Progenitor cell of endocrine pancreas (in vitro differentiated cells): Measurements from ENCODE around the gene TMEM9. TPM values are rescaled to one million over a fixed set of nuclear protein-coding genes. Genes with fewer than 3 reads are reported as not detected.
A peak's percentile ranks its signal among the peaks of the same experiment; 100 is the strongest.

Experiments
- DNase-seq: peaks from one replicate; pipeline ENCODE4 v3.0.0; 2021; ENCODE audit warnings: low spot score; ENCODE audit not compliant: unreplicated experiment
- H3K27ac Mint-ChIP-seq: 2 replicates; pipeline ENCODE4 v1.8.0; 2021; ENCODE audit warnings: mild to moderate bottlenecking, moderate library complexity, mixed read lengths
- H3K27me3 Mint-ChIP-seq: 2 replicates; pipeline ENCODE4 v1.8.0; 2021; ENCODE audit warnings: mixed read lengths
- H3K36me3 Mint-ChIP-seq: 2 replicates; pipeline ENCODE4 v1.8.0; 2022; ENCODE audit warnings: mixed read lengths; ENCODE audit not compliant: insufficient read depth
- H3K4me1 Mint-ChIP-seq: 2 replicates; pipeline ENCODE4 v1.8.0; 2021; ENCODE audit warnings: low read depth, mixed read lengths
- H3K4me3 Mint-ChIP-seq: 2 replicates; pipeline ENCODE4 v1.8.0; 2021; ENCODE audit warnings: low read depth, mild to moderate bottlenecking, moderate library complexity, mixed read lengths
- H3K9me3 Mint-ChIP-seq: 2 replicates; pipeline ENCODE4 v1.8.0; 2021; ENCODE audit warnings: low read depth, mixed read lengths
- total RNA-seq: library from RNA; stranded (reverse); gene quantifications from 2 replicates; pipeline ENCODE4 v1.2.1, GENCODE V29; 2021
- TF ChIP-seq, protein P1 (sequence below): fragments of 200-600 bp; sonication (generic); IDR thresholded peaks from one replicate; pipeline ENCODE4 v1.5.0; 2021; ENCODE audit warnings: antibody characterized with exemption, mild to moderate bottlenecking; ENCODE audit not compliant: unreplicated experiment

Gene TMEM9
- total RNA-seq, 1 donor from 2014 or later, result 146 TPM

DNA sequence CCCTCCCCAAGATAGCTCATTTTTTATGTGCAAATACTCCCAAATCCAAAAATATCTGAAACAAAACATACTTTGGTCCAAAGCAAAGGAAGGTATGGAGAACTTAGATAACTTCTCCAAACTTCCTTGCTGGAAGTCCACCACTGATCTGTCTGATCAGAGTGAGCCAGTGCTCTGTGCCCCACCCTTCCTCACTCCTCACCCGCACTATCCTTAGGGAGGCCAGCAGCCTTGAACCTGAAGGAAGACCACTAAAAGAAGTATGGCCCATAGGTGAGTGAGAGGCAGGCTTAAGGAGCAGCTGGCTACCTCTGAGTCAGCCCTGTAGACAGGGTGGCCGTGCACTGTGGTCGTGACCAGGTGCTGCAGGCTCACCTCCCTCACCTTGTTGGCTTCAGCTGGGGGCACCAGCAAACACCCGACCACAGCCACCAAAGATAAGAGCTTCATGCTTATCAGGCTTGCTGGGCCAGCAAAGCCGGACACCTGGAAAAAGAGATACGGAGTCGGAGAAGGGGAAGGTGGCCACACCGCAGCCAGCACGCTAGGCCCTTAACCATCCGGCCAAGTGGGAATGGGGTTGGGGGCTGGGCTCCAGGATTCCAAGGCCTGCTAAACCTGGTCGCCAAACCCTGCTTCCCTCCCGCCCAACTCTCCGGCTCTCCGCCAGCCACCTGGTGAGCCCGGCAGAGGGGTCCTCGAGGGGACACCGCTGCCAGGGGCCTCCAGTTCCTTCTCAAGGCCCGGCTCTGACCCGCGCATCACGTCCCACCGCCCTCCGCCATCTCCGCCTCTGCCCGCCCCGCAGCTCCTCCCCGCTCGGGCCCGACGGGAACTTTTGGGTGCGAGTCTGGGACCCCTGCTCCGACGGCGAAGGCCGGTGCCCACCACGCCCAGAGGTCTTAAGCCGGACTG, 543 bp downstream of the TMEM9 start:
- peak overlapping the region; percentile 97 for H3K4me3 Mint-ChIP-seq
- no peaks in the 10 kb centered on the region for H3K27me3 Mint-ChIP-seq
- DNase-seq, result peak; percentile 44
- H3K4me1 Mint-ChIP-seq, result peaks cover 20% of the 10 kb centered on the region
- no peaks in the 10 kb centered on the region for H3K9me3 Mint-ChIP-seq
- H3K27ac Mint-ChIP-seq, result peak overlapping the region; percentile 95
- TF ChIP-seq, protein P1, sequence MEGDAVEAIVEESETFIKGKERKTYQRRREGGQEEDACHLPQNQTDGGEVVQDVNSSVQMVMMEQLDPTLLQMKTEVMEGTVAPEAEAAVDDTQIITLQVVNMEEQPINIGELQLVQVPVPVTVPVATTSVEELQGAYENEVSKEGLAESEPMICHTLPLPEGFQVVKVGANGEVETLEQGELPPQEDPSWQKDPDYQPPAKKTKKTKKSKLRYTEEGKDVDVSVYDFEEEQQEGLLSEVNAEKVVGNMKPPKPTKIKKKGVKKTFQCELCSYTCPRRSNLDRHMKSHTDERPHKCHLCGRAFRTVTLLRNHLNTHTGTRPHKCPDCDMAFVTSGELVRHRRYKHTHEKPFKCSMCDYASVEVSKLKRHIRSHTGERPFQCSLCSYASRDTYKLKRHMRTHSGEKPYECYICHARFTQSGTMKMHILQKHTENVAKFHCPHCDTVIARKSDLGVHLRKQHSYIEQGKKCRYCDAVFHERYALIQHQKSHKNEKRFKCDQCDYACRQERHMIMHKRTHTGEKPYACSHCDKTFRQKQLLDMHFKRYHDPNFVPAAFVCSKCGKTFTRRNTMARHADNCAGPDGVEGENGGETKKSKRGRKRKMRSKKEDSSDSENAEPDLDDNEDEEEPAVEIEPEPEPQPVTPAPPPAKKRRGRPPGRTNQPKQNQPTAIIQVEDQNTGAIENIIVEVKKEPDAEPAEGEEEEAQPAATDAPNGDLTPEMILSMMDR, result no peak
- peaks cover 12% of the 10 kb centered on the region for H3K36me3 Mint-ChIP-seq

DNA sequence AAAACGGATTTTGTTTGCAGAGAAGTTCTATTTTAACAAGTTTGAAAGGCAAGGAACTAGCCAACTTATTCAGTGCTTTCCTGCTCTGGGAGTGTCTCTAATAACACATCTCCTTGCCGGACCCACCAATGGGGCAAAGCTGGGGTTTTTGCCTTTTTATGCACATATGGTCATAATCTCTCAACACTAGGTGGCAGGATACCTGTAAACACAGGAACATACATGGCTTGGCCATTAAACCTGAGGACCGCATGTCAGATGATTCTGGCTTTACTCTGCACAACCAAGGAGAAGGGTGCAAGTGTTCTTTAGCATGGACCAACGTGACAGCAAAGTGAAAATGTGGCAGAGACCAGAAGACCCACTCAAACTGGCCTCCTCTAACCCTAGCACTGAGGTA, 4.9 kb downstream of the TMEM9 start:
- TF ChIP-seq, protein P1, result peak; percentile 62
- peaks cover 31% of the 10 kb centered on the region for H3K36me3 Mint-ChIP-seq
- H3K4me3 Mint-ChIP-seq, result no peak overlapping the region
- no peak for DNase-seq
- H3K4me1 Mint-ChIP-seq, result peaks cover 15% of the 10 kb centered on the region
- no peak overlapping the region for H3K27ac Mint-ChIP-seq
- no peaks in the 10 kb centered on the region for H3K9me3 Mint-ChIP-seq
- no peaks in the 10 kb centered on the region for H3K27me3 Mint-ChIP-seq

DNA sequence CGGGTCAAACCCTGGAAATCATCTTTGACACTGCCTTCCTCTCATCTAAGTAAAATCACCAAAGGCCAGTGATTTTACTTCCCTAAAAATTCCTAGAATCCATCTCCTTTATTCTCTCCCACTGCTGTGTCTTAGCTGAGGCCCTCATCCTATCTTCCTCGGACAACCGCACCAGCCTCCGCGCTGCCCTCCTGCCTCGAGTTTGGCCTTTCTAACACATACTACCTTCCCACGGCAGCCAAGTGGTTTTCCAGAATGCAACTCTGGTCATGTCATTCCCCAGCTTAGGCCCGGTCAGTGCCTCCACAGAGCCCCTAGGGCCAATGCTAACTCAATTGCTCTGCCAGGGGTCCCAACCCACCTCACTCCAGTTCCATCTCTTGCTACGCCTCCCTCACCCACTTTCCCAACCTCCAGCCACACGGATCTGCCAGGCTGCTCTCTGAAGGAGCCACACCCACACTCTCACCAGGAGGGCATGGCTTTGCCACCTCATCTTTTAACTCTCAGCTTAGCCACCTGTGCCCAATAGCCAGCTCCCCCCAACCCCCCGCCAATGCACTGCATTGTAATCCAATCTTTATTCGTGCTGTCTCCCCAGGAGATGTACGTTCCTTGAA, 6.8 kb downstream of the TMEM9 start:
- no peak overlapping the region for H3K4me3 Mint-ChIP-seq
- peaks cover 5% of the 10 kb centered on the region for H3K4me1 Mint-ChIP-seq
- no peak overlapping the region for H3K27ac Mint-ChIP-seq
- DNase-seq, result no peak
- H3K36me3 Mint-ChIP-seq, result peaks cover 43% of the 10 kb centered on the region
- TF ChIP-seq, protein P1, result no peak
- H3K9me3 Mint-ChIP-seq, result no peaks in the 10 kb centered on the region
- H3K27me3 Mint-ChIP-seq, result no peaks in the 10 kb centered on the region

DNA sequence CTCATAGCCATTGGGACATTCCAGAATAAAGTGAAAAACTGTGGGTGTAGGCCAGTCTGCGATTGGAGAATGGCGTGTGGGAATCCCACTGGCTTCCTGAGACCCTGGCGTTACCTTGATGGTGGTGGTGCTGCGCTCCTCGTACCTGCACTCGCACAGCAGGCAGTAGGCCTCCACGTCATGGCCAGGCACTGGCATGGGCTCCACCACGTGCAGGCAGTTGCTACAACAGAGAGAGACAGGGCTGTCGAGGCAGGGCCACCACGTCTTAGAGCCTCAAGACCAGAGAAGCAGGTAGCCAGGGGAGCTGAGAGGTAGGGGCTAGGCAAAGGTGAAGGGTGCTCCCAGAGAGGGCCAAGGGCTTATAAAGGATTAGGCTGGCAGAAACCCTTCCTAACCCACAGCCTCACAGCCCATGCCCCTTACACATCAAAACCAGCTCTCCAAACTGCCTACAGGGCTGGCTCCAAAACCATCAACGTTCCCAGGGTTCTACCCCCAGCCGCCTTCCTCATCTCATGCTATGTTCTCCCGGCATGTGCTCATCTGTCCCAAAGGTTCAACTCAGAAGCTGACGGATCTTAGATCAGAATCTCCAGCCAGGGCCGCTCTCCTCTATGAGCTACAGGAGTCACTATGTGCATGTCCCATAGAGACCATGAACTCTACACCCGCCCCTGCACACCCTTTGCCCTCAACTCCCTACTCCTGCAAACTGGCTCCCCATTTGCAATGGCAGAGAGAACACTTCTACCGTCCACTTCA, 7.5 kb downstream of the TMEM9 start:
- no peaks in the 10 kb centered on the region for H3K27me3 Mint-ChIP-seq
- H3K27ac Mint-ChIP-seq, result no peak overlapping the region
- H3K9me3 Mint-ChIP-seq, result no peaks in the 10 kb centered on the region
- H3K4me1 Mint-ChIP-seq, result peaks cover 3% of the 10 kb centered on the region
- no peak for DNase-seq
- H3K36me3 Mint-ChIP-seq, result peaks cover 45% of the 10 kb centered on the region
- H3K4me3 Mint-ChIP-seq, result no peak overlapping the region
- TF ChIP-seq, protein P1, result no peak

DNA sequence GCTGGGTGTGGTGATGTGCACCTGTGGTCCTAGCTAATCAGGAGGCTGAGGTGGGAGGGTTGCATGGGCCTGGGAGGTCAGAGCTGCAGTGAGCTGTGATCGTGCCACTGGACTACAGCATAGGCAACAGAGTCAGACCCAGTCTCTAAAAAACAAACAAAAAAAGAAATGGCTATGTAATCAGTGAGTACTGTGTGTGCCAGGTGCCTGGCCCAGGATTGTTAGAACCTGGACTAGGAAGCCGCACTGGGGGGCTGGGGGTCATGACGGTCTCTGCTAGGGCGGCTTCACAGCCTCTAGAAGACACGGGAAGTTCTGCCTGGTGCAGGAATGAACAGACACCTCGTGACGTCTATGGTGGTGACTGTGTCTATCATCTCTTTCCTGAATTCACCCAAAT, 8.5 kb downstream of the TMEM9 start:
- TF ChIP-seq, protein P1, result no peak
- Mint-ChIP-seq H3K27ac (no peak overlapping the region), H3K9me3 (no peaks in the 10 kb centered on the region), H3K27me3 (no peaks in the 10 kb centered on the region), H3K36me3 (peaks cover 43% of the 10 kb centered on the region), H3K4me1 (peaks cover under 1% of the 10 kb centered on the region), H3K4me3 (no peak overlapping the region)
- DNase-seq, result no peak
